Thyroid gland (tissue), 4 donors: Measurements from ENCODE around the gene SLC5A12.

Source experiments
- CTCF ChIP-seq, 6 experiments: fragments of 200-600 bp in 3 of 6; fragments of 450-650 bp in 3 of 6; sonication (generic) in 3 of 6; IDR thresholded peaks; one replicate each; pipeline ENCODE4 v1.5.1; 2016 to 2019; ENCODE audit warnings: antibody characterized with exemption in 6 of 6, mild to moderate bottlenecking in 2 of 6, inconsistent platforms in 1 of 6, moderate library complexity in 1 of 6
- POLR2A ChIP-seq, 2 donors: fragments of 450-650 bp; IDR thresholded peaks; one replicate each; pipeline ENCODE4 v1.6.1; 2017; ENCODE audit warnings: antibody characterized with exemption in 2 of 2, mild to moderate bottlenecking in 2 of 2, moderate library complexity in 1 of 2

- no peak for TF ChIP-seq POLR2A (IDR thresholded peaks at IDR 0.05)
- TF ChIP-seq CTCF (IDR thresholded peaks at IDR 0.05) = no peak
Measured at GRCh38 chr11:26706181-26706580, 15.7 kb downstream of the SLC5A12 start.
